ENCODE results near the gene CRABP2.

The CRABP2 gene

DNA sequence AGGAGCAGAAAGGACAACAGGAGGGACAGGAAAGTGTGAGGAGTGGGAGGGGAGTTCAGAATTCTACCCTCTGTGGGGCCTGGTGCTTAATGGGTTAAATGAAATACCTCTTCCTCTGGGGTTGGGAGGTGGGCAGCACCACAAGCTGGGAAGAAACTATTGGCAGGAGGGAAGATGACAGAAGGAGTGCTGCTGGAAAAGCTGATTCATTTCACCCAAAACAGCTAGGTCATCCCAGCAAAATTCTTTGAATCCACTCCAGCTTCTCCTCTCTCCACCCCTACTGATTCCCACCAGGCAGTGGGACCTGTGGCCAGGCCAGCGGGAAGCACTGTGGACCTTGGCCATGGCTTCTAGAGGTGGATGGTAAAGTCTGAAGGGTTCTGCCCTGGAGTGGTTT is 50.7 kb downstream of the CRABP2 start:
- no peak overlapping the region for H3K27ac ChIP-seq
- TF ChIP-seq CTCF (conservative IDR thresholded peaks at IDR 0.05): no peak

DNA sequence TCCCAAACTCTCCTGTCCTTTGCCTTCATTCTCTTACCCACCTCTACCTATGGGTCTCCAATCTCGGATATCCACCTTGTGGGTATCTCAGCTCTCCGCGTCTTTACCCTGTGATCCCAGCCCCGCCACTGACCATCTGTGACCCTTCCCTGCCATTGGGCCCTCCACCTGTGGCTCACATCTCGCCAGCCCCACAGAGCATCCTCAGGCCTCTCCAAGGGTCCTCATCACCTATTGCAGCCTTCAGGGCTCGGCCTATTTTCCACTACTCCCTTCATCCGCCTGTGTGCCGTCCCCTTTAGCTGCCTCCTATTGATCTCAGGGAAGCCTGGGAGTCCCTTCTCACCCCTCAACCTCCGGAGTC is 52.4 kb downstream of the CRABP2 start:
- H3K27ac ChIP-seq: no peak overlapping the region
- no peak for TF ChIP-seq CTCF (conservative IDR thresholded peaks at IDR 0.05)

DNA sequence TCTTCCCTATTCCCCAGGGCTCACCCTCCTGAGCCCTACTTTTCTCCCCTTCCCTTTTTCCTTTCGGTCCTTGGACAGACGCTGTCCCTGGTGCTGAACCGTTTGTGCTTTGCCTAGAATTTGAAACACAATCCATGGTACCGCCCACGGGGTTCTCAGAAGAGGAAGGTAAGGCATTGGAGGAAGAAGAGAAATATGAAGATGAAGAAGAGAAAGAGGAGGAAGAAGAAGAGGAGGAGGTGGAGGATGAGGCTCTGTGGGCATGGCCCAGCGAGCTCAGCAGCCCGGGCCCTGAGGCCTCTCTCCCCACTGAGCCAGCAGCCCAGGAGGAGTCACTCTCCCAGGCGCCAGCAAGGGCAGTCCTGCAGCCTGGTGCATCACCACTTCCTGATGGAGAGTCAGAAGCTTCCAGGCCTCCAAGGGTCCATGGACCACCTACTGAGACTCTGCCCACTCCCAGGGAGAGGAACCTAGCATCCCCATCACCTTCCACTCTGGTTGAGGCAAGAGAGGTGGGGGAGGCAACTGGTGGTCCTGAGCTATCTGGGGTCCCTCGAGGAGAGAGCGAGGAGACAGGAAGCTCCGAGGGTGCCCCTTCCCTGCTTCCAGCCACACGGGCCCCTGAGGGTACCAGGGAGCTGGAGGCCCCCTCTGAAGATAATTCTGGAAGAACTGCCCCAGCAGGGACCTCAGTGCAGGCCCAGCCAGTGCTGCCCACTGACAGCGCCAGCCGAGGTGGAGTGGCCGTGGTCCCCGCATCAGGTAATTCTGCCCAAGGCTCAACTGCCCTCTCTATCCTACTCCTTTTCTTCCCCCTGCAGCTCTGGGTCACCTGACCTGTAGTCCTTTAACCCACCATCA is 53.0 kb downstream of the CRABP2 start:
- no peak for TF ChIP-seq CTCF (conservative IDR thresholded peaks at IDR 0.05)
- H3K27ac ChIP-seq: no peak overlapping the region

Data from VCaP (cell line).